CD8-positive, alpha-beta memory T cell (primary cell): ENCODE measurements around the gene RAD51B. TPM values are rescaled to one million over a fixed set of nuclear protein-coding genes. Genes with fewer than 3 reads are reported as not detected.
A peak's percentile ranks its signal among the peaks of the same experiment; 100 is the strongest.

Experiments used
- CTCF ChIA-PET: fragments of 350-600 bp; sonication (Branson Sonifier 250); formaldehyde crosslinking; loops from one replicate; lab custom pipeline; 2021; ENCODE audit warnings: antibody characterized with exemption; lab: Charles Lee
- POLR2A ChIA-PET: fragments of 350-600 bp; sonication (Branson Sonifier 250); formaldehyde crosslinking; loops from one replicate; lab custom pipeline; 2021; ENCODE audit warnings: antibody characterized with exemption; lab: Charles Lee
- DNase-seq, 5 donors: peaks; one replicate each; pipeline versions ENCODE4 v3.0.0 to v3.0.0-alpha.2; 2020 to 2022; ENCODE audit warnings: mixed read lengths in 1 of 5
- H3K27ac ChIP-seq: one replicate; pipeline ENCODE4 v1.7.0; 2013; ENCODE audit warnings: low read depth, mild to moderate bottlenecking, low read length, moderate library complexity
- H3K27me3 ChIP-seq: 2 replicates; pipeline ENCODE4 v1.7.0; 2013; ENCODE audit warnings: low read length, mild to moderate bottlenecking; ENCODE audit not compliant: insufficient read depth, poor library complexity, severe bottlenecking
- H3K36me3 ChIP-seq: 2 replicates; pipeline ENCODE4 v1.7.0; 2013; ENCODE audit warnings: mild to moderate bottlenecking, low read length, moderate library complexity; ENCODE audit not compliant: insufficient read depth
- H3K4me1 ChIP-seq: 2 replicates; pipeline ENCODE4 v1.7.0; 2013; ENCODE audit warnings: mild to moderate bottlenecking, low read length, moderate library complexity; ENCODE audit not compliant: insufficient read depth
- H3K4me3 ChIP-seq: 2 replicates; pipeline ENCODE4 v1.7.0; 2013; ENCODE audit warnings: mild to moderate bottlenecking, low read length
- H3K9me3 ChIP-seq: 2 replicates; pipeline ENCODE4 v1.7.0; 2013; ENCODE audit warnings: mild to moderate bottlenecking, low read length
- H3K27ac Mint-ChIP-seq, 8 donors: one replicate each; pipeline ENCODE4 v1.8.0; 2020 to 2021; ENCODE audit warnings: mixed read lengths in 8 of 8, mild to moderate bottlenecking in 6 of 8, inconsistent platforms in 3 of 8, moderate library complexity in 3 of 8
- H3K27me3 Mint-ChIP-seq, 2 donors: one replicate each; pipeline ENCODE4 v1.8.0; 2020 to 2021; ENCODE audit warnings: mixed read lengths in 2 of 2, mild to moderate bottlenecking in 1 of 2, moderate library complexity in 1 of 2
- H3K36me3 Mint-ChIP-seq, 3 donors: one replicate each; pipeline ENCODE4 v1.8.0; 2020 to 2021; ENCODE audit warnings: mixed read lengths in 3 of 3, inconsistent platforms in 1 of 3, mild to moderate bottlenecking in 1 of 3
- H3K4me1 Mint-ChIP-seq, 3 donors: one replicate each; pipeline ENCODE4 v1.8.0; 2020 to 2021; ENCODE audit warnings: mixed read lengths in 3 of 3, inconsistent platforms in 1 of 3, mild to moderate bottlenecking in 1 of 3
- H3K4me3 Mint-ChIP-seq, 7 donors: one replicate each; pipeline ENCODE4 v1.8.0; 2020 to 2021; ENCODE audit warnings: mixed read lengths in 7 of 7, mild to moderate bottlenecking in 6 of 7, moderate library complexity in 4 of 7, inconsistent platforms in 2 of 7
- H3K9me3 Mint-ChIP-seq, 5 donors: one replicate each; pipeline ENCODE4 v1.8.0; 2020 to 2022; ENCODE audit warnings: mixed read lengths in 5 of 5, mild to moderate bottlenecking in 3 of 5, moderate library complexity in 2 of 5, inconsistent platforms in 1 of 5
- polyA plus RNA-seq: library from polyadenylated mRNA; unstranded; fragments of 300-500 nt; fragmentation: Illumina TruSeq; gene quantifications from one replicate; pipeline ENCODE4 v1.2.3, GENCODE V29; 2021
- total RNA-seq, 2 experiments: library from RNA; stranded (reverse); gene quantifications; one replicate each; pipeline ENCODE4 v1.2.3, GENCODE V29; 2021

RAD51B gene
- total and polyA plus RNA-seq, 3 experiments from 2014 or later, result 15.7 to 22.9 (median 17.4) TPM

GRCh38 chr14:68145539-68145938 lies 326.0 kb downstream of the RAD51B start:
- no peaks in the 10 kb centered on the region for H3K36me3 ChIP-seq
- Mint-ChIP-seq H3K27me3 (no peaks in the 10 kb centered on the region), H3K36me3 (peaks cover 3 to 27% (median 12%) of the 10 kb centered on the region in 3 donors), H3K9me3 (peaks cover 2 to 16% (median 11%) of the 10 kb centered on the region in 5 donors), H3K27ac (peak overlapping the region in 1 of 8 donors; percentile 52), H3K4me1 (peaks cover 3 to 23% (median 6%) of the 10 kb centered on the region in 3 donors), H3K4me3 (no peak overlapping the region)
- no peak overlapping the region for H3K4me3 ChIP-seq
- H3K27me3 ChIP-seq, result no peaks in the 10 kb centered on the region
- POLR2A ChIA-PET, result interaction anchor here (0.7 kb wide), 1 partner anchor 12 kb away, joined by 5 read pairs; no protein-coding TSS in a partner anchor
- no peak overlapping the region for H3K27ac ChIP-seq
- DNase-seq, result no peak
- CTCF ChIA-PET, result no interaction called here
- no peaks in the 10 kb centered on the region for H3K4me1 ChIP-seq
- no peaks in the 10 kb centered on the region for H3K9me3 ChIP-seq

GRCh38 chr14:68146818-68147217 lies 327.2 kb downstream of the RAD51B start:
- Mint-ChIP-seq H3K27ac (no peak overlapping the region), H3K9me3 (peaks cover 9 to 21% (median 17%) of the 10 kb centered on the region in 5 donors), H3K27me3 (no peaks in the 10 kb centered on the region), H3K36me3 (peaks cover 4 to 37% (median 12%) of the 10 kb centered on the region in 3 donors), H3K4me3 (no peak overlapping the region), H3K4me1 (peaks cover 3 to 23% (median 6%) of the 10 kb centered on the region in 3 donors)
- Histone ChIP-seq H3K27ac (no peak overlapping the region), H3K4me1 (no peaks in the 10 kb centered on the region), H3K9me3 (no peaks in the 10 kb centered on the region), H3K36me3 (no peaks in the 10 kb centered on the region), H3K27me3 (no peaks in the 10 kb centered on the region), H3K4me3 (no peak overlapping the region)
- POLR2A ChIA-PET, result no interaction called here
- DNase-seq, result no peak
- CTCF ChIA-PET, result no interaction called here

- ChIA-PET POLR2A (no interaction called here), CTCF (no interaction called here)
- H3K36me3 ChIP-seq, result no peaks in the 10 kb centered on the region
- no peaks in the 10 kb centered on the region for H3K4me1 ChIP-seq
- no peak overlapping the region for H3K4me3 ChIP-seq
- Mint-ChIP-seq H3K27me3 (no peaks in the 10 kb centered on the region), H3K27ac (no peak overlapping the region), H3K4me3 (no peak overlapping the region), H3K4me1 (peaks cover 3 to 23% (median 6%) of the 10 kb centered on the region in 3 donors), H3K9me3 (peaks cover 13 to 22% (median 21%) of the 10 kb centered on the region in 5 donors), H3K36me3 (peaks cover 6 to 41% (median 12%) of the 10 kb centered on the region in 3 donors)
- H3K27me3 ChIP-seq, result no peaks in the 10 kb centered on the region
- no peaks in the 10 kb centered on the region for H3K9me3 ChIP-seq
- DNase-seq, result no peak
- no peak overlapping the region for H3K27ac ChIP-seq
Observed at GRCh38 chr14:68147303-68147702, 327.7 kb downstream of the RAD51B start.

DNA sequence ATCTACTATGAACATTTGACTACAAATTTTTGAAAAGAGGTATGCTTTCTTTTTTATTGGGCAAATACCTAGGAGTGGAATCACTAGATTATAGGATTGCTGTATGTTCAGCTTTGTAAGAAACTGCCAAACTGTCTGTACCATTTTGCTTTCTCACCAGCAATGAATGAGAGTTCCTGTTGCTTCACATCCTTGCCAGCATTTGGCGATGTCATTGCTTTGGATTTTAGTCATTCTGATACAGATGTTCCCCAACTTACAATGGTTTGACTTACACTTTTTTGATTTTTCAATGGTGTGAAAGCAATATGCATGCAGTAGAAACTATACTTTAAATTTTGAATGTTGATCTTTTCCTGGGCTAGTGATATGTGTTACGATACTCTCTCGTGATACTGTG lies 328.7 kb downstream of the RAD51B start:
- Histone ChIP-seq H3K36me3 (no peaks in the 10 kb centered on the region), H3K4me1 (no peaks in the 10 kb centered on the region), H3K4me3 (no peak overlapping the region), H3K27ac (no peak overlapping the region), H3K9me3 (no peaks in the 10 kb centered on the region), H3K27me3 (no peaks in the 10 kb centered on the region)
- Mint-ChIP-seq H3K9me3 (peaks cover 15 to 27% (median 21%) of the 10 kb centered on the region in 5 donors), H3K4me3 (no peak overlapping the region), H3K4me1 (peaks cover 3 to 20% (median 6%) of the 10 kb centered on the region in 3 donors), H3K36me3 (peaks cover 6 to 47% (median 12%) of the 10 kb centered on the region in 3 donors), H3K27me3 (no peaks in the 10 kb centered on the region), H3K27ac (no peak overlapping the region)
- no peak for DNase-seq
- ChIA-PET POLR2A (no interaction called here), CTCF (no interaction called here)

DNA sequence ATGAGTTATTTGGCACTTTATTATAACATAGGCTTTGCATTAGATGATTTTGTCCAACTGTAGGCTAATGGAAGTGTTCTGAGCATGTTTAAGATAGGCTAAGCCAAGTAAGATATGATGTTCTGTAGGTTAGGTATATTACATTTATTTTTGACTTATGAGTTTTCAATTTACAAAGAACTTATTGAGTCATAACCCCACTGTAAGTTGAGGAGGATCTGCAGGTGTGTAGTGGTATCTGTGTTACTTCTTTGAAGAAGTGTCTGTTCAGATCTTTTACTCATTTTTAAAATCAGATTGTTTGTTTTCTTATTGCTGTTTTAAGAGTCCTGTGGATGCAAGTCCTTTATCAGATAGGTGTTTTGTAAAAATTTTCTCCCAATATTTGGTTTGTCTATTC lies 329.2 kb downstream of the RAD51B start:
- Histone ChIP-seq H3K9me3 (no peaks in the 10 kb centered on the region), H3K27me3 (no peaks in the 10 kb centered on the region), H3K4me1 (no peaks in the 10 kb centered on the region), H3K36me3 (no peaks in the 10 kb centered on the region), H3K27ac (no peak overlapping the region), H3K4me3 (no peak overlapping the region)
- ChIA-PET POLR2A (no interaction called here), CTCF (no interaction called here)
- Mint-ChIP-seq H3K27ac (no peak overlapping the region), H3K9me3 (peaks cover 19 to 30% (median 21%) of the 10 kb centered on the region in 5 donors), H3K4me3 (no peak overlapping the region), H3K27me3 (no peaks in the 10 kb centered on the region), H3K36me3 (peaks cover 6 to 51% (median 12%) of the 10 kb centered on the region in 3 donors), H3K4me1 (peaks cover 3 to 15% (median 6%) of the 10 kb centered on the region in 3 donors)
- DNase-seq, result no peak

DNA sequence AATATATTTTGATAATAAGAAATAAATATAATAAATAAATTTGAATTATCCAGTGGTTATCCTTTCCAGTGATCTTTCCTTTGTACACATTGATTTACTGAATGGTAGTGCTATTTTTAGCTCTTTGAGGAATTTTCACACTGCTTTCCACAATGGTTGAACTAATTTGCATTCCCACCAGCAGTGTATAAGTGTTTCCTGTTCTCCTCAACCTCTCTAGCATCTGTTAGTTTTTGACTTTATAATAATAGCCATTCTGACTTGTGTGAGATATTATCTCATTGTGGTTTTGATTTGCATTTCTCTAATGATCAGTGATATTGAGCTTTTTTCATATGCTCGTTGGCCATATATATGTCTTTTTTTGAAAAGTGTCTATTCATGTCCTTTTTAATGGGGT lies 333.7 kb downstream of the RAD51B start:
- ChIA-PET CTCF (no interaction called here), POLR2A (no interaction called here)

DNA sequence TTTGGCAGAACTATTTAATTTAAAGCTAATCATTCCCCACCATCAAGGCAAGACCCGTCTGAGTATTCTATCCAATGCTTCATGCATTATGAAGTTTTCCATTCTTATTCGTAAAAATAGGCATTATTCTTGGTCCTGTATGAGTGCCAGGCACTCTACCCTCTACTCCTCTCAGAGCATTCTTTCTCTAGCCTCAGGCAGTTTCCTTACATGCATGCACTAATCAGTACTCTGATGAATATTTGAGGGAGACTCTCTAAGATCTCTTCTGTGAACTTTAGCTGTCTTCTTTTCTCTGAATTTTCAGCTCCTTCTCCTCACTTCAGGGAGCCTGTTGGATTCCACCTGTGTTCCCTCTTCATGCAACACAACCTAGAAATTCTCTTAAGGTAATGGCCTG lies 334.7 kb downstream of the RAD51B start:
- no peaks in the 10 kb centered on the region for H3K4me1 ChIP-seq
- DNase-seq, result no peak
- H3K36me3 ChIP-seq, result no peaks in the 10 kb centered on the region
- POLR2A ChIA-PET, result no interaction called here
- no peaks in the 10 kb centered on the region for H3K27me3 ChIP-seq
- H3K9me3 ChIP-seq, result no peaks in the 10 kb centered on the region
- Mint-ChIP-seq H3K4me1 (peaks cover 0 to 3% (median 0%) of the 10 kb centered on the region in 3 donors), H3K27me3 (peaks cover 0 to 1% of the 10 kb centered on the region in 2 donors), H3K9me3 (peaks cover 13 to 21% (median 15%) of the 10 kb centered on the region in 5 donors), H3K4me3 (no peak overlapping the region), H3K36me3 (peaks cover 7 to 38% (median 10%) of the 10 kb centered on the region in 3 donors), H3K27ac (no peak overlapping the region)
- CTCF ChIA-PET, result no interaction called here
- H3K27ac ChIP-seq, result no peak overlapping the region
- no peak overlapping the region for H3K4me3 ChIP-seq

More for the DNA sequence above, 333.7 kb downstream of the RAD51B start:
- Mint-ChIP-seq H3K36me3 (peaks cover 9 to 48% (median 16%) of the 10 kb centered on the region in 3 donors), H3K4me1 (peaks cover 0 to 3% (median 0%) of the 10 kb centered on the region in 3 donors), H3K9me3 (peaks cover 19 to 29% (median 21%) of the 10 kb centered on the region in 5 donors), H3K27me3 (peaks cover 0 to 1% of the 10 kb centered on the region in 2 donors), H3K4me3 (no peak overlapping the region), H3K27ac (no peak overlapping the region)
- Histone ChIP-seq H3K27me3 (no peaks in the 10 kb centered on the region), H3K27ac (no peak overlapping the region), H3K4me1 (no peaks in the 10 kb centered on the region), H3K36me3 (no peaks in the 10 kb centered on the region), H3K9me3 (no peaks in the 10 kb centered on the region), H3K4me3 (no peak overlapping the region)
- DNase-seq, result no peak

DNA sequence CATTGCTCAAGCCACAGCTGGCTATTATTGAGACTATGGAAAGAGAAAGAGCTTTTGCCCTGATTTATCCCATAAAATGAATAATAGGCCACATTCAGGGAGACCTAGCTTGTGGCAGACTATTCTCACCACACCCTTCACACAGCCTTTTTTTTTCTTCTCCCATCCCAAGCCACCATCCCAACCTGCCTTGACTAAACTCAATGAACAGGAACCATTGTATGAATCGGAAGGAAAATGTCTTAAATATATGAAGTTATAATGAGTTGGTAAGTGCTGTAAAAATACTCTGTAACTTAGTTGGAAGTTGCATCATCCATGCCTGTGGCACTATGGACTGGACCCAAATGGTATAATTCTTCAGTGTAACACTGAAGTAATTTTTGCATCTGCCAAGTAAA lies 338.4 kb downstream of the RAD51B start:
- no peak overlapping the region for H3K4me3 Mint-ChIP-seq
- peaks cover 0 to 1% of the 10 kb centered on the region in 2 donors for H3K27me3 Mint-ChIP-seq
- H3K9me3 Mint-ChIP-seq, result peaks cover 0 to 6% (median 4%) of the 10 kb centered on the region in 5 donors
- peaks cover 0 to 3% (median 0%) of the 10 kb centered on the region in 3 donors for H3K4me1 Mint-ChIP-seq
- H3K27ac ChIP-seq, result no peak overlapping the region
- no peaks in the 10 kb centered on the region for H3K9me3 ChIP-seq
- no peak for DNase-seq
- CTCF ChIA-PET, result no interaction called here
- H3K27ac Mint-ChIP-seq, result peak overlapping the region in 1 of 8 donors; percentile 42
- H3K27me3 ChIP-seq, result no peaks in the 10 kb centered on the region
- POLR2A ChIA-PET, result no interaction called here
- peaks cover 3 to 13% (median 6%) of the 10 kb centered on the region in 3 donors for H3K36me3 Mint-ChIP-seq
- H3K4me3 ChIP-seq, result no peak overlapping the region
- H3K4me1 ChIP-seq, result no peaks in the 10 kb centered on the region
- no peaks in the 10 kb centered on the region for H3K36me3 ChIP-seq
